A673 (cell line): ENCODE results near the gene UBE2D1. TPM values are rescaled to one million over a fixed set of nuclear protein-coding genes. Genes with fewer than 3 reads are reported as not detected.

Experiments used
- BruUV-seq: library from RNA; stranded (reverse); fragments of 400-500 nt; replicated peaks from 2 replicates; lab custom pipeline; 2021; lab: Mats Ljungman, UMichigan
- CTCF ChIA-PET: fragments of 300-600 bp; sonication (Branson Sonifier 250); formaldehyde crosslinking; loops from one replicate; lab custom pipeline; 2022; ENCODE audit warnings: antibody characterized with exemption; lab: Charles Lee
- POLR2A ChIA-PET: fragments of 300-600 bp; sonication (Branson Sonifier 250); formaldehyde crosslinking; loops from one replicate; lab custom pipeline; 2022; ENCODE audit warnings: antibody characterized with exemption; ENCODE audit not compliant: low non-redundant PET; lab: Charles Lee
- DNase-seq: peaks from one replicate; pipeline ENCODE4 v3.0.0-alpha.2; 2015; ENCODE audit warnings: low spot score
- H3K27ac ChIP-seq: fragments of 200-600 bp; sonication (generic); 2 replicates; pipeline ENCODE4 v1.5.1; 2016; ENCODE audit warnings: mixed run types, low read depth, mild to moderate bottlenecking, mixed read lengths, antibody characterized with exemption, low read length; ENCODE audit not compliant: poor library complexity, severe bottlenecking
- H3K27me3 ChIP-seq: fragments of 200-600 bp; sonication (generic); replicated peaks from 2 replicates; pipeline ENCODE4 v1.6.1; 2017; ENCODE audit warnings: mixed run types, low read depth, mild to moderate bottlenecking, mixed read lengths, antibody characterized with exemption, low read length; ENCODE audit not compliant: insufficient read depth, poor library complexity
- H3K36me3 ChIP-seq: fragments of 200-600 bp; sonication (generic); 2 replicates; pipeline ENCODE4 v1.6.1; 2016; ENCODE audit warnings: mixed run types, mild to moderate bottlenecking, mixed read lengths, antibody characterized with exemption, low read length; ENCODE audit not compliant: insufficient read depth, poor library complexity, severe bottlenecking
- H3K4me1 ChIP-seq: fragments of 200-600 bp; sonication (generic); 2 replicates; pipeline ENCODE4 v1.6.1; 2017; ENCODE audit warnings: mixed run types, mild to moderate bottlenecking, mixed read lengths, antibody characterized with exemption, low read length; ENCODE audit not compliant: insufficient read depth, poor library complexity, severe bottlenecking
- H3K4me3 ChIP-seq: fragments of 200-600 bp; sonication (generic); 2 replicates; pipeline ENCODE4 v1.5.1; 2016; ENCODE audit warnings: low read depth, mixed run types, mild to moderate bottlenecking, mixed read lengths, low read length; ENCODE audit not compliant: poor library complexity, severe bottlenecking
- H3K9me3 ChIP-seq: fragments of 200-600 bp; sonication (generic); 2 replicates; pipeline ENCODE4 v1.6.1; 2016; ENCODE audit warnings: mixed run types, low read depth, mild to moderate bottlenecking, mixed read lengths, antibody characterized with exemption, low read length; ENCODE audit not compliant: poor library complexity, severe bottlenecking
- CTCF ChIP-seq: fragments of 300-800, 200-600 bp; sonication (generic); conservative IDR thresholded peaks from 2 replicates; pipeline ENCODE4 v1.5.1; 2017; ENCODE audit warnings: low read depth, mild to moderate bottlenecking, antibody characterized with exemption, low read length, moderate library complexity, mixed read lengths
- EZH2 ChIP-seq: fragments of 200-600 bp; sonication (generic); IDR thresholded peaks from 2 replicates; pipeline ENCODE4 v1.6.1; 2017; ENCODE audit warnings: borderline replicate concordance, low read depth, mild to moderate bottlenecking, mixed read lengths, antibody characterized with exemption, low read length; ENCODE audit not compliant: poor library complexity, severe bottlenecking
- intact Hi-C: fragments of 100-400 bp; cut with micrococcal nuclease; formaldehyde crosslinking; loops from one replicate; pipeline ENCODE4 v1.10.0; 2022; ENCODE audit not compliant: unreplicated experiment
- total RNA-seq: library from RNA; stranded (reverse); gene quantifications from 2 replicates; pipeline ENCODE4 v1.2.3, GENCODE V29; 2021

UBE2D1 gene
- total RNA-seq, 1 experiment from 2014 or later = 16.9 TPM

GRCh38 chr10:58330431-58330830, 4.4 kb upstream of the UBE2D1 start:
- POLR2A ChIA-PET = no interaction called here

GRCh38 chr10:58331646-58332045, 3.2 kb upstream of the UBE2D1 start:
- Histone ChIP-seq H3K27me3 (no peaks in the 10 kb centered on the region), H3K27ac (no peak overlapping the region), H3K4me1 (peaks cover 10% of the 10 kb centered on the region), H3K4me3 (no peak overlapping the region), H3K36me3 (no peaks in the 10 kb centered on the region), H3K9me3 (no peaks in the 10 kb centered on the region)
- BruUV-seq = no TSS peak
- intact Hi-C loops = no loop called here
- no peak for DNase-seq
- TF ChIP-seq CTCF (no peak), EZH2 (no peak)
- CTCF ChIA-PET = no interaction called here
- POLR2A ChIA-PET = no interaction called here

More at GRCh38 chr10:58330431-58330830, 4.4 kb upstream of the UBE2D1 start:
- no peak for DNase-seq
- Histone ChIP-seq H3K4me3 (no peak overlapping the region), H3K36me3 (no peaks in the 10 kb centered on the region), H3K27me3 (no peaks in the 10 kb centered on the region), H3K27ac (no peak overlapping the region), H3K9me3 (no peaks in the 10 kb centered on the region), H3K4me1 (no peaks in the 10 kb centered on the region)
- TF ChIP-seq CTCF (no peak), EZH2 (no peak)
- BruUV-seq = no TSS peak
- intact Hi-C loops = no loop called here
- CTCF ChIA-PET = no interaction called here

GRCh38 chr10:58335306-58336005, 650 bp downstream of the UBE2D1 start:
- ChIA-PET CTCF (no interaction called here), POLR2A (no interaction called here)
- Histone ChIP-seq H3K4me1 (peaks cover 15% of the 10 kb centered on the region), H3K9me3 (no peaks in the 10 kb centered on the region), H3K27ac (peak overlapping the region; percentile 87), H3K4me3 (peak overlapping the region; percentile 100), H3K27me3 (no peaks in the 10 kb centered on the region), H3K36me3 (no peaks in the 10 kb centered on the region)
- DNase-seq = no peak
- no peak for TF ChIP-seq CTCF
- no peak for TF ChIP-seq EZH2
- intact Hi-C loops = loop anchor here (5.0 kb wide), 1 partner anchor 47 kb away; no protein-coding TSS in a partner anchor
- BruUV-seq = no TSS peak
